Smooth muscle cell (in vitro differentiated cells): Measurements from ENCODE around the gene C11orf16. TPM values are rescaled to one million over a fixed set of nuclear protein-coding genes. Genes with fewer than 3 reads are reported as not detected.

Source experiments
- DNase-seq: peaks from one replicate; lab custom pipeline; 2025; ENCODE audit not compliant: unreplicated experiment; lab: John Stamatoyannopoulos, UW
- H2AFZ ChIP-seq: fragments of 200-600 bp; sonication (generic); 2 replicates; pipeline ENCODE4 v1.6.0; 2016; ENCODE audit warnings: antibody characterized with exemption, low read depth, mild to moderate bottlenecking
- H3F3A ChIP-seq: fragments of 200-600 bp; sonication (generic); 2 replicates; pipeline ENCODE4 v1.6.0; 2017; ENCODE audit warnings: antibody characterized with exemption, low read depth
- H3K27ac ChIP-seq: fragments of 200-600 bp; sonication (generic); 2 replicates; pipeline ENCODE4 v1.5.1; 2016; ENCODE audit warnings: low read depth, mild to moderate bottlenecking
- H3K27me3 ChIP-seq: fragments of 200-600 bp; sonication (generic); 2 replicates; pipeline ENCODE4 v1.6.1; 2016; ENCODE audit warnings: low read depth, mild to moderate bottlenecking
- H3K36me3 ChIP-seq: fragments of 200-600 bp; sonication (generic); 2 replicates; pipeline ENCODE4 v1.5.1; 2016; ENCODE audit warnings: low read depth
- H3K4me1 ChIP-seq: fragments of 200-600 bp; sonication (generic); 2 replicates; pipeline ENCODE4 v1.5.1; 2016; ENCODE audit warnings: low read depth
- H3K4me2 ChIP-seq: fragments of 200-600 bp; sonication (generic); 2 replicates; pipeline ENCODE4 v1.6.0; 2016; ENCODE audit warnings: mild to moderate bottlenecking
- H3K4me3 ChIP-seq: fragments of 200-600 bp; sonication (generic); 2 replicates; pipeline ENCODE4 v1.5.1; 2016; ENCODE audit warnings: mild to moderate bottlenecking
- H3K79me2 ChIP-seq: fragments of 200-600 bp; sonication (generic); 2 replicates; pipeline ENCODE4 v1.6.0; 2016; ENCODE audit warnings: low read depth, mild to moderate bottlenecking
- H3K9ac ChIP-seq: fragments of 200-600 bp; sonication (generic); 2 replicates; pipeline ENCODE4 v1.6.0; 2016; ENCODE audit warnings: low read depth
- H3K9me3 ChIP-seq: fragments of 200-600 bp; sonication (generic); replicated peaks from 2 replicates; pipeline ENCODE4 v1.5.1; 2016; ENCODE audit warnings: low read depth
- H4K20me1 ChIP-seq: fragments of 200-600 bp; sonication (generic); 2 replicates; pipeline ENCODE4 v1.6.0; 2016; ENCODE audit warnings: low read depth
- CTCF ChIP-seq: fragments of 200-600 bp; sonication (generic); IDR thresholded peaks from 2 replicates; pipeline ENCODE4 v1.5.1; 2017; ENCODE audit warnings: borderline replicate concordance, mild to moderate bottlenecking, antibody characterized with exemption; ENCODE audit not compliant: insufficient read depth, poor library complexity, severe bottlenecking
- WGBS: methylation state at CpG from one replicate; pipeline ENCODE4 v1.1.7; 2016; ENCODE audit warnings: low lambda C conversion rate; 5-methylcytosine and 5-hydroxymethylcytosine counted together
- polyA plus RNA-seq: library from polyadenylated mRNA; unstranded; fragments of >200 nt; fragmentation: Nextera tagmentation; extraction: Ambion mirVana; gene quantifications from 2 replicates; pipeline ENCODE4 v1.2.1, GENCODE V29; 2016
- total RNA-seq: library from RNA; depleted of rRNA; stranded (reverse); fragments of >200 nt; gene quantifications from 2 replicates; pipeline ENCODE4 v1.2.3, GENCODE V29; 2014

C11orf16 gene
- total and polyA plus RNA-seq, 2 experiments from 2014 or later, result not detected

- H3F3A ChIP-seq, result no peaks in the 10 kb centered on the region
- H3K4me1 ChIP-seq, result peaks cover 4% of the 10 kb centered on the region
- TF ChIP-seq CTCF, result no peak
- H3K4me3 ChIP-seq, result no peak overlapping the region
- no peak overlapping the region for H3K9ac ChIP-seq
- no peak for DNase-seq
- no peak overlapping the region for H2AFZ ChIP-seq
- H3K4me2 ChIP-seq, result no peak overlapping the region
- no peaks in the 10 kb centered on the region for H3K27me3 ChIP-seq
- H3K27ac ChIP-seq, result no peak overlapping the region
- no peaks in the 10 kb centered on the region for H3K79me2 ChIP-seq
- 96% methylated on average over 5 of the region's 5 CpGs for WGBS
- no peaks in the 10 kb centered on the region for H3K9me3 ChIP-seq
- H3K36me3 ChIP-seq, result peaks cover 3% of the 10 kb centered on the region
- peaks cover 1% of the 10 kb centered on the region for H4K20me1 ChIP-seq
Measured at GRCh38 chr11:8922691-8923090, 10.1 kb downstream of the C11orf16 start.

- H3F3A ChIP-seq, result peaks cover 10% of the 10 kb centered on the region
- peaks cover 3% of the 10 kb centered on the region for H3K36me3 ChIP-seq
- peaks cover 25% of the 10 kb centered on the region for H3K4me1 ChIP-seq
- peaks cover 19% of the 10 kb centered on the region for H3K79me2 ChIP-seq
- no peak for TF ChIP-seq CTCF
- DNase-seq, result no peak
- H3K9ac ChIP-seq, result no peak overlapping the region
- peaks cover 8% of the 10 kb centered on the region for H4K20me1 ChIP-seq
- WGBS, result 31% methylated on average over 5 of the region's 5 CpGs
- H3K4me2 ChIP-seq, result peak overlapping the region; percentile 43
- H3K9me3 ChIP-seq, result no peaks in the 10 kb centered on the region
- no peak overlapping the region for H2AFZ ChIP-seq
- H3K27ac ChIP-seq, result peak overlapping the region; percentile 67
- no peak overlapping the region for H3K4me3 ChIP-seq
- H3K27me3 ChIP-seq, result no peaks in the 10 kb centered on the region
Measured at GRCh38 chr11:8917157-8917825, 15.5 kb downstream of the C11orf16 start.

GRCh38 chr11:8914661-8915018, 18.1 kb downstream of the C11orf16 start:
- 96% methylated on average over 4 of the region's 4 CpGs for WGBS
- H3K4me1 ChIP-seq, result peaks cover 33% of the 10 kb centered on the region
- peak overlapping the region; percentile 79 for H3K4me2 ChIP-seq
- peaks cover 8% of the 10 kb centered on the region for H4K20me1 ChIP-seq
- no peaks in the 10 kb centered on the region for H3K9me3 ChIP-seq
- TF ChIP-seq CTCF, result no peak
- no peaks in the 10 kb centered on the region for H3K36me3 ChIP-seq
- H3K27ac ChIP-seq, result no peak overlapping the region
- peaks cover 24% of the 10 kb centered on the region for H3K79me2 ChIP-seq
- DNase-seq, result no peak
- peaks cover 11% of the 10 kb centered on the region for H3F3A ChIP-seq
- no peak overlapping the region for H3K9ac ChIP-seq
- no peak overlapping the region for H2AFZ ChIP-seq
- no peaks in the 10 kb centered on the region for H3K27me3 ChIP-seq
- H3K4me3 ChIP-seq, result no peak overlapping the region
